Kidney epithelial cell (primary cell): ENCODE data around the gene ITPK1. TPM values are rescaled to one million over a fixed set of nuclear protein-coding genes. Genes with fewer than 3 reads are reported as not detected.
A peak's percentile ranks its signal among the peaks of the same experiment; 100 is the strongest.

Experiments used
- DNase-seq: peaks from one replicate; pipeline ENCODE4 v3.0.0-alpha.2; 2010; ENCODE audit warnings: low read depth
- H3K27me3 ChIP-seq: 2 replicates; pipeline ENCODE4 v1.6.0; 2011; ENCODE audit warnings: low read length; ENCODE audit not compliant: control insufficient read depth, insufficient read depth
- H3K36me3 ChIP-seq: 2 replicates; pipeline ENCODE4 v1.5.1; 2011; ENCODE audit warnings: low read length; ENCODE audit not compliant: control insufficient read depth, insufficient read depth
- H3K4me3 ChIP-seq: 2 replicates; pipeline ENCODE4 v1.5.1; 2011; ENCODE audit warnings: low read depth, mild to moderate bottlenecking, control low read depth, low read length
- CTCF ChIP-seq: IDR thresholded peaks from 2 replicates; pipeline ENCODE4 v1.5.1; 2011; ENCODE audit warnings: mild to moderate bottlenecking, moderate library complexity, low read length, control low read depth, inconsistent platforms; ENCODE audit not compliant: insufficient read depth, poor library complexity, severe bottlenecking
- total RNA-seq: library from RNA; depleted of rRNA; stranded (reverse); fragments of >200 nt; gene quantifications from 2 replicates; pipeline ENCODE4 v1.2.3, GENCODE V29; 2015

Gene ITPK1
- total RNA-seq, 1 donor from 2014 or later, result 21.3 TPM

- Histone ChIP-seq H3K4me3 (no peak overlapping the region), H3K27me3 (no peaks in the 10 kb centered on the region), H3K36me3 (no peaks in the 10 kb centered on the region)
- no peak for TF ChIP-seq CTCF
- DNase-seq, result no peak
Measured at GRCh38 chr14:93009471-93010129, 106.1 kb downstream of the ITPK1 start.

GRCh38 chr14:93008381-93008780 is 107.3 kb downstream of the ITPK1 start:
- DNase-seq, result no peak

GRCh38 chr14:93007225-93007997 is 108.3 kb downstream of the ITPK1 start:
- no peak for TF ChIP-seq CTCF
- DNase-seq, result peak; percentile 67

More at GRCh38 chr14:93008381-93008780, 107.3 kb downstream of the ITPK1 start:
- no peaks in the 10 kb centered on the region for H3K27me3 ChIP-seq
- TF ChIP-seq CTCF, result no peak
- no peaks in the 10 kb centered on the region for H3K36me3 ChIP-seq
- H3K4me3 ChIP-seq, result no peak overlapping the region

GRCh38 chr14:93006567-93007051 is 109.1 kb downstream of the ITPK1 start:
- H3K27me3 ChIP-seq, result no peaks in the 10 kb centered on the region
- no peaks in the 10 kb centered on the region for H3K36me3 ChIP-seq
- no peak overlapping the region for H3K4me3 ChIP-seq
- no peak for TF ChIP-seq CTCF
- no peak for DNase-seq

More at GRCh38 chr14:93007225-93007997, 108.3 kb downstream of the ITPK1 start:
- Histone ChIP-seq H3K4me3 (no peak overlapping the region), H3K36me3 (no peaks in the 10 kb centered on the region), H3K27me3 (no peaks in the 10 kb centered on the region)

GRCh38 chr14:93005838-93006237 is 109.9 kb downstream of the ITPK1 start:
- no peak overlapping the region for H3K4me3 ChIP-seq
- no peak for DNase-seq
- no peaks in the 10 kb centered on the region for H3K36me3 ChIP-seq
- no peaks in the 10 kb centered on the region for H3K27me3 ChIP-seq
- no peak for TF ChIP-seq CTCF
